ENCODE results near the gene STAM.
A peak's percentile ranks its signal among the peaks of the same experiment; 100 is the strongest.

The STAM gene

GRCh38 chr10:17657103-17657500 is 13.2 kb downstream of the STAM start:
- Mint-ChIP-seq H3K4me1 (peaks cover 58% of the 10 kb centered on the region), H3K27me3 (no peaks in the 10 kb centered on the region), H3K27ac (peak overlapping the region; percentile 73), H3K4me3 (no peak overlapping the region), H3K36me3 (peaks cover 64% of the 10 kb centered on the region), H3K9me3 (peaks cover 3% of the 10 kb centered on the region)
- ATAC-seq = no peak

GRCh38 chr10:17659365-17659764 is 15.4 kb downstream of the STAM start:
- peaks cover 3% of the 10 kb centered on the region for H3K9me3 Mint-ChIP-seq
- H3K4me3 Mint-ChIP-seq = no peak overlapping the region
- no peaks in the 10 kb centered on the region for H3K27me3 Mint-ChIP-seq
- H3K4me1 Mint-ChIP-seq = peaks cover 63% of the 10 kb centered on the region
- peaks cover 67% of the 10 kb centered on the region for H3K36me3 Mint-ChIP-seq
- ATAC-seq = no peak
- no peak overlapping the region for H3K27ac Mint-ChIP-seq

- Mint-ChIP-seq H3K9me3 (peaks cover 3% of the 10 kb centered on the region), H3K27me3 (no peaks in the 10 kb centered on the region), H3K27ac (no peak overlapping the region), H3K36me3 (peaks cover 67% of the 10 kb centered on the region), H3K4me1 (peaks cover 47% of the 10 kb centered on the region), H3K4me3 (no peak overlapping the region)
- ATAC-seq = no peak
These were observed 17.0 kb downstream of the STAM start for GRCh38 chr10:17660921-17661320.

- Mint-ChIP-seq H3K27ac (no peak overlapping the region), H3K4me1 (peaks cover 41% of the 10 kb centered on the region), H3K9me3 (peaks cover 3% of the 10 kb centered on the region), H3K27me3 (no peaks in the 10 kb centered on the region), H3K4me3 (no peak overlapping the region), H3K36me3 (peaks cover 63% of the 10 kb centered on the region)
- no peak for ATAC-seq
These were observed 17.6 kb downstream of the STAM start for GRCh38 chr10:17661510-17661909.

- Mint-ChIP-seq H3K27ac (no peak overlapping the region), H3K27me3 (no peaks in the 10 kb centered on the region), H3K9me3 (peaks cover 3% of the 10 kb centered on the region), H3K4me3 (no peak overlapping the region), H3K4me1 (peaks cover 35% of the 10 kb centered on the region), H3K36me3 (peaks cover 57% of the 10 kb centered on the region)
- no peak for ATAC-seq
These were observed 18.5 kb downstream of the STAM start for GRCh38 chr10:17662193-17663138.

- peaks cover 35% of the 10 kb centered on the region for H3K4me1 Mint-ChIP-seq
- no peak overlapping the region for H3K27ac Mint-ChIP-seq
- H3K4me3 Mint-ChIP-seq = no peak overlapping the region
- H3K27me3 Mint-ChIP-seq = no peaks in the 10 kb centered on the region
- peaks cover 56% of the 10 kb centered on the region for H3K36me3 Mint-ChIP-seq
- no peak for ATAC-seq
- no peaks in the 10 kb centered on the region for H3K9me3 Mint-ChIP-seq
These were observed 19.5 kb downstream of the STAM start for GRCh38 chr10:17663450-17663849.

- Mint-ChIP-seq H3K27me3 (no peaks in the 10 kb centered on the region), H3K4me3 (no peak overlapping the region), H3K27ac (no peak overlapping the region), H3K4me1 (peaks cover 50% of the 10 kb centered on the region), H3K9me3 (no peaks in the 10 kb centered on the region), H3K36me3 (peaks cover 50% of the 10 kb centered on the region)
- no peak for ATAC-seq
These were observed 21.8 kb downstream of the STAM start for GRCh38 chr10:17665747-17666146.

- Mint-ChIP-seq H3K9me3 (no peaks in the 10 kb centered on the region), H3K27ac (peak overlapping the region; percentile 92), H3K4me1 (peaks cover 43% of the 10 kb centered on the region), H3K36me3 (peaks cover 28% of the 10 kb centered on the region), H3K27me3 (no peaks in the 10 kb centered on the region), H3K4me3 (peak overlapping the region; percentile 82)
- no peak for ATAC-seq
These were observed 24.7 kb downstream of the STAM start for GRCh38 chr10:17668435-17669184.

GRCh38 chr10:17669185-17669872 is 25.4 kb downstream of the STAM start:
- H3K4me1 Mint-ChIP-seq = peaks cover 47% of the 10 kb centered on the region
- no peaks in the 10 kb centered on the region for H3K27me3 Mint-ChIP-seq
- H3K36me3 Mint-ChIP-seq = peaks cover 29% of the 10 kb centered on the region
- peak overlapping the region; percentile 92 for H3K27ac Mint-ChIP-seq
- peak overlapping the region; percentile 82 for H3K4me3 Mint-ChIP-seq
- H3K9me3 Mint-ChIP-seq = no peaks in the 10 kb centered on the region
- ATAC-seq = peak; percentile 81

GRCh38 chr10:17671307-17671706 is 27.4 kb downstream of the STAM start:
- H3K27ac Mint-ChIP-seq = no peak overlapping the region
- ATAC-seq = no peak
- H3K36me3 Mint-ChIP-seq = peaks cover 23% of the 10 kb centered on the region
- H3K9me3 Mint-ChIP-seq = no peaks in the 10 kb centered on the region
- peaks cover 59% of the 10 kb centered on the region for H3K4me1 Mint-ChIP-seq
- H3K27me3 Mint-ChIP-seq = no peaks in the 10 kb centered on the region
- no peak overlapping the region for H3K4me3 Mint-ChIP-seq

- Mint-ChIP-seq H3K36me3 (peaks cover 19% of the 10 kb centered on the region), H3K4me1 (peaks cover 46% of the 10 kb centered on the region), H3K27ac (peak overlapping the region; percentile 20), H3K27me3 (no peaks in the 10 kb centered on the region), H3K4me3 (no peak overlapping the region), H3K9me3 (no peaks in the 10 kb centered on the region)
- ATAC-seq = no peak
These were observed 29.6 kb downstream of the STAM start for GRCh38 chr10:17673471-17674061.

GRCh38 chr10:17674566-17674965 is 30.6 kb downstream of the STAM start:
- no peak for ATAC-seq
- peaks cover 2% of the 10 kb centered on the region for H3K9me3 Mint-ChIP-seq
- H3K27me3 Mint-ChIP-seq = no peaks in the 10 kb centered on the region
- peaks cover 29% of the 10 kb centered on the region for H3K36me3 Mint-ChIP-seq
- peaks cover 46% of the 10 kb centered on the region for H3K4me1 Mint-ChIP-seq
- H3K4me3 Mint-ChIP-seq = no peak overlapping the region
- no peak overlapping the region for H3K27ac Mint-ChIP-seq

GRCh38 chr10:17675638-17676037 is 31.7 kb downstream of the STAM start:
- Mint-ChIP-seq H3K36me3 (peaks cover 38% of the 10 kb centered on the region), H3K4me3 (no peak overlapping the region), H3K27ac (no peak overlapping the region), H3K27me3 (no peaks in the 10 kb centered on the region), H3K4me1 (peaks cover 45% of the 10 kb centered on the region), H3K9me3 (peaks cover 2% of the 10 kb centered on the region)
- no peak for ATAC-seq

- Mint-ChIP-seq H3K9me3 (peaks cover 2% of the 10 kb centered on the region), H3K27ac (no peak overlapping the region), H3K36me3 (peaks cover 44% of the 10 kb centered on the region), H3K4me3 (no peak overlapping the region), H3K27me3 (no peaks in the 10 kb centered on the region), H3K4me1 (peaks cover 45% of the 10 kb centered on the region)
- no peak for ATAC-seq
These were observed 33.0 kb downstream of the STAM start for GRCh38 chr10:17676919-17677318.

Data from stimulated activated memory B cell treated with anti-CD40 and anti-IgM and Interleukin-4, amounts not matched to agents 10 μg/mL and 1 μg/mL and 100 μg/mL, for 72 hours (primary cell).